Lower lobe of right lung (tissue), 2 donors: ENCODE results near the gene CALN1. TPM values are rescaled to one million over a fixed set of nuclear protein-coding genes. Genes with fewer than 3 reads are reported as not detected.

ENCODE experiments used
- ATAC-seq, 2 donors: fragments of 200-7000 bp; cut with Tn5 transposase; one replicate each; pipeline ENCODE4 v1.9.1; 2020 to 2022; ENCODE audit warnings: mild to moderate bottlenecking in 2 of 2, moderate library complexity in 2 of 2
- DNase-seq: peaks from one replicate; pipeline ENCODE4 v3.0.0-alpha.2; 2020
- H3K27ac ChIP-seq: fragments of 200-600 bp; one replicate; pipeline ENCODE4 v1.8.0; 2022
- H3K27me3 ChIP-seq: fragments of 200-600 bp; one replicate; pipeline ENCODE4 v1.8.0; 2022; ENCODE audit warnings: low read depth
- H3K36me3 ChIP-seq: fragments of 200-600 bp; one replicate; pipeline ENCODE4 v1.8.0; 2022; ENCODE audit warnings: mild to moderate bottlenecking
- H3K4me1 ChIP-seq: fragments of 200-600 bp; one replicate; pipeline ENCODE4 v1.8.0; 2022
- H3K4me3 ChIP-seq: fragments of 200-600 bp; one replicate; pipeline ENCODE4 v1.8.0; 2022; ENCODE audit warnings: mild to moderate bottlenecking
- H3K9me3 ChIP-seq: fragments of 200-600 bp; one replicate; pipeline ENCODE4 v1.8.0; 2022
- intact Hi-C: fragments of 100-400 bp; cut with DNase I; formaldehyde crosslinking; loops from one replicate; pipeline ENCODE4 v1.11.0; 2022
- total RNA-seq: library from RNA; stranded (reverse); fragmentation: NEBNext Ultra II Directional; extraction: Animal tissue kit (Norgen Biotek cat#: 25700); gene quantifications from one replicate; pipeline ENCODE4 v1.2.1, GENCODE V29; 2021
- TF ChIP-seq, protein P1 (sequence below): fragments of 200-600 bp; IDR thresholded peaks from one replicate; pipeline ENCODE4 v1.8.0; 2022; ENCODE audit warnings: antibody characterized with exemption, mild to moderate bottlenecking
- donor health status: DM: no; HTN: yes; CAD: no; lungs with severe emphysema.

CALN1 gene
- total RNA-seq, 1 donor from 2014 or later: not detected

DNA sequence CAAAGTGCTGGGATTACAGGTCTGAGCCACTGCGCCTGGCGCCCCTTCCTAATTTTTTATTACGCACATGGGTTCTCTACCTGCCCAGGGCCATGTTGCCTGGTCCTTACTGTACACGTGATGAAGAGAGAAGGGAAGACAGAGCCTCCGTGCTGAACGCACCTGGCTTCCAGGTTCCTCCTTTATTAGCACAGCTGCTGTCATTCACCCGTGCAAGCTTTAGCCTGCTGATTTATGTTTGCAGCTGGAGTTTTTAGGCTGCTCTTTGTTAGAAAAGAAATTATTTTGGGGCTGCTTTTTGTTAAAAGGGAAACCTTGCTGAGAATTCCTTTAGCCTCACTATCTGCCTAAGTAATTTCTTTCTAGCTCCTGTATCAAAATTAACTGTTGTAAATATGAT lies 417.0 kb downstream of the CALN1 start:
- no peaks in the 10 kb centered on the region for H3K4me1 ChIP-seq
- H3K9me3 ChIP-seq: no peaks in the 10 kb centered on the region
- no peaks in the 10 kb centered on the region for H3K36me3 ChIP-seq
- no peak for DNase-seq
- intact Hi-C loops: no loop called here
- ATAC-seq: no peak
- H3K27me3 ChIP-seq: no peaks in the 10 kb centered on the region
- H3K4me3 ChIP-seq: no peak overlapping the region
- H3K27ac ChIP-seq: no peak overlapping the region
- TF ChIP-seq, protein P1, sequence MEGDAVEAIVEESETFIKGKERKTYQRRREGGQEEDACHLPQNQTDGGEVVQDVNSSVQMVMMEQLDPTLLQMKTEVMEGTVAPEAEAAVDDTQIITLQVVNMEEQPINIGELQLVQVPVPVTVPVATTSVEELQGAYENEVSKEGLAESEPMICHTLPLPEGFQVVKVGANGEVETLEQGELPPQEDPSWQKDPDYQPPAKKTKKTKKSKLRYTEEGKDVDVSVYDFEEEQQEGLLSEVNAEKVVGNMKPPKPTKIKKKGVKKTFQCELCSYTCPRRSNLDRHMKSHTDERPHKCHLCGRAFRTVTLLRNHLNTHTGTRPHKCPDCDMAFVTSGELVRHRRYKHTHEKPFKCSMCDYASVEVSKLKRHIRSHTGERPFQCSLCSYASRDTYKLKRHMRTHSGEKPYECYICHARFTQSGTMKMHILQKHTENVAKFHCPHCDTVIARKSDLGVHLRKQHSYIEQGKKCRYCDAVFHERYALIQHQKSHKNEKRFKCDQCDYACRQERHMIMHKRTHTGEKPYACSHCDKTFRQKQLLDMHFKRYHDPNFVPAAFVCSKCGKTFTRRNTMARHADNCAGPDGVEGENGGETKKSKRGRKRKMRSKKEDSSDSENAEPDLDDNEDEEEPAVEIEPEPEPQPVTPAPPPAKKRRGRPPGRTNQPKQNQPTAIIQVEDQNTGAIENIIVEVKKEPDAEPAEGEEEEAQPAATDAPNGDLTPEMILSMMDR: no peak

DNA sequence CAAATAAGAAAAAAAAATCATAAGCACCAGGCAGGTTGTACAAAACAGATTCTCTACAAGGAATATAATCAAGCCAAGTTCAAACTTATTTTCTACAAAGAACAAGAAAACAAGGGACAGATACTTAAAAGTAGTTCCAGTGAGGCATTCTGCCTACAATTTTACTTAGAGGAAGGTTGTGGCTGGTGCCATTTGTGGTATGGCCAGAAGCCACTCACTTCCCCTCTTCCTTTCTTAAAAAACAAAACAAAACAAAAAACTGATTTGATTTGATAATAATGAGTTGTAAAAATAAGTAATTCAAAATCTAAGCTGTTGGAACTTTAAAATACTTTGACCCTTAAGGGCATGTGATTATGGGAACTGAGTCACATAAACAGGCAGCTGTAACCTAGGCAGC lies 420.6 kb downstream of the CALN1 start:
- Histone ChIP-seq H3K27ac (no peak overlapping the region), H3K4me1 (no peaks in the 10 kb centered on the region), H3K9me3 (no peaks in the 10 kb centered on the region), H3K36me3 (no peaks in the 10 kb centered on the region), H3K4me3 (no peak overlapping the region), H3K27me3 (no peaks in the 10 kb centered on the region)
- DNase-seq: no peak
- no peak for ATAC-seq
- TF ChIP-seq, protein P1: no peak
- intact Hi-C loops: no loop called here

GRCh38 chr7:71990138-71990462 lies 422.0 kb downstream of the CALN1 start:
- no peak for ATAC-seq
- no peaks in the 10 kb centered on the region for H3K36me3 ChIP-seq

GRCh38 chr7:71988201-71988600 lies 423.9 kb downstream of the CALN1 start:
- intact Hi-C loops: no loop called here
- no peaks in the 10 kb centered on the region for H3K36me3 ChIP-seq
- no peaks in the 10 kb centered on the region for H3K27me3 ChIP-seq
- H3K9me3 ChIP-seq: no peaks in the 10 kb centered on the region
- no peak for DNase-seq
- TF ChIP-seq, protein P1: no peak
- H3K4me3 ChIP-seq: no peak overlapping the region
- no peaks in the 10 kb centered on the region for H3K4me1 ChIP-seq
- ATAC-seq: no peak
- no peak overlapping the region for H3K27ac ChIP-seq

More at GRCh38 chr7:71990138-71990462, 422.0 kb downstream of the CALN1 start:
- H3K4me1 ChIP-seq: no peaks in the 10 kb centered on the region
- no peak for DNase-seq
- no peaks in the 10 kb centered on the region for H3K9me3 ChIP-seq
- no peaks in the 10 kb centered on the region for H3K27me3 ChIP-seq
- H3K27ac ChIP-seq: no peak overlapping the region
- intact Hi-C loops: no loop called here
- no peak overlapping the region for H3K4me3 ChIP-seq
- TF ChIP-seq, protein P1: no peak

GRCh38 chr7:71987200-71987767 lies 424.9 kb downstream of the CALN1 start:
- Histone ChIP-seq H3K27ac (no peak overlapping the region), H3K9me3 (no peaks in the 10 kb centered on the region), H3K4me3 (no peak overlapping the region), H3K4me1 (no peaks in the 10 kb centered on the region), H3K27me3 (no peaks in the 10 kb centered on the region), H3K36me3 (no peaks in the 10 kb centered on the region)
- intact Hi-C loops: no loop called here
- ATAC-seq (no peak), DNase-seq (no peak)
- TF ChIP-seq, protein P1: no peak

GRCh38 chr7:71984348-71984747 lies 427.8 kb downstream of the CALN1 start:
- no peaks in the 10 kb centered on the region for H3K36me3 ChIP-seq
- no peak overlapping the region for H3K4me3 ChIP-seq
- no peaks in the 10 kb centered on the region for H3K9me3 ChIP-seq
- ATAC-seq (no peak), DNase-seq (no peak)
- H3K27ac ChIP-seq: no peak overlapping the region
- H3K27me3 ChIP-seq: no peaks in the 10 kb centered on the region
- no peaks in the 10 kb centered on the region for H3K4me1 ChIP-seq
- intact Hi-C loops: no loop called here
- TF ChIP-seq, protein P1: no peak
